CD4-positive, alpha-beta T cell (primary cell): ENCODE data around the gene TOP2B. TPM values are rescaled to one million over a fixed set of nuclear protein-coding genes. Genes with fewer than 3 reads are reported as not detected.

Experiments
- ATAC-seq: fragments of 200-7000 bp; cut with Tn5 transposase; one replicate; pipeline ENCODE4 v1.10.0; 2022; ENCODE audit warnings: mild to moderate bottlenecking; ENCODE audit not compliant: poor library complexity
- CTCF ChIA-PET: fragments of 350-600 bp; sonication (Branson Sonifier 250); formaldehyde crosslinking; loops from one replicate; lab custom pipeline; 2021; ENCODE audit warnings: antibody characterized with exemption, inconsistent platforms; lab: Charles Lee
- POLR2A ChIA-PET: fragments of 350-600 bp; sonication (Branson Sonifier 250); formaldehyde crosslinking; loops from one replicate; lab custom pipeline; 2021; ENCODE audit warnings: antibody characterized with exemption, inconsistent platforms; lab: Charles Lee
- DNase-seq, 14 experiments: peaks; one replicate each; pipeline ENCODE4 v3.0.0-alpha.2; 2013 to 2020; ENCODE audit warnings: mixed read lengths in 2 of 14
- H3K27ac ChIP-seq, 2 donors: one replicate each; pipeline versions ENCODE4 v1.5.1 to v1.7.0; 2013; ENCODE audit warnings: low read length in 2 of 2, low read depth in 1 of 2, mild to moderate bottlenecking in 1 of 2
- H3K27me3 ChIP-seq, 2 experiments: 1 replicate in 1 of 2; 2 replicates in 1 of 2; pipeline versions ENCODE4 v1.6.1 to v1.7.0; 2013; ENCODE audit warnings: low read length in 2 of 2, control low read depth in 1 of 2, mild to moderate bottlenecking in 1 of 2, moderate library complexity in 1 of 2; ENCODE audit not compliant: insufficient read depth in 2 of 2, control insufficient read depth in 1 of 2
- H3K36me3 ChIP-seq: one replicate; pipeline ENCODE4 v1.6.1; 2013; ENCODE audit warnings: low read length, control low read depth; ENCODE audit not compliant: insufficient read depth
- H3K4me1 ChIP-seq: one replicate; pipeline ENCODE4 v1.6.1; 2013; ENCODE audit warnings: low read length, control low read depth; ENCODE audit not compliant: insufficient read depth
- H3K4me3 ChIP-seq: one replicate; pipeline ENCODE4 v1.5.1; 2013; ENCODE audit warnings: mild to moderate bottlenecking, low read length, moderate library complexity
- H3K9me3 ChIP-seq, 2 experiments: 1 replicate in 1 of 2; 2 replicates in 1 of 2; pipeline versions ENCODE4 v1.6.1 to v1.7.0; 2013; ENCODE audit warnings: low read length in 2 of 2, mild to moderate bottlenecking in 2 of 2, control low read depth in 1 of 2, moderate library complexity in 1 of 2; ENCODE audit not compliant: control insufficient read depth in 1 of 2, insufficient read depth in 1 of 2
- H3K27ac Mint-ChIP-seq: one replicate; pipeline ENCODE4 v1.8.0; 2020; ENCODE audit warnings: mixed read lengths
- H3K27me3 Mint-ChIP-seq: one replicate; pipeline ENCODE4 v1.8.0; 2021; ENCODE audit warnings: mixed read lengths
- H3K36me3 Mint-ChIP-seq: one replicate; pipeline ENCODE4 v1.8.0; 2021; ENCODE audit warnings: low read depth, mixed read lengths
- H3K4me1 Mint-ChIP-seq: one replicate; pipeline ENCODE4 v1.8.0; 2021; ENCODE audit warnings: low read depth, mixed read lengths
- H3K4me3 Mint-ChIP-seq: one replicate; pipeline ENCODE4 v1.8.0; 2020; ENCODE audit warnings: mild to moderate bottlenecking, mixed read lengths
- H3K9me3 Mint-ChIP-seq: one replicate; pipeline ENCODE4 v1.8.0; 2020; ENCODE audit warnings: mixed read lengths
- intact Hi-C, 2 experiments: fragments of 100-400 bp; cut with DNase I in 1 of 2; cut with micrococcal nuclease in 1 of 2; formaldehyde crosslinking; loops; one replicate each; pipeline versions ENCODE4 v1.15.1 to v1.9.0; 2023 to 2025; cut with DNase I, micrococcal nuclease
- total RNA-seq, 174 experiments: library from RNA in 2 of 174; stranded (reverse) in 2 of 174; gene quantifications; one replicate each; pipeline ENCODE4 v1.2.3 and lab custom pipeline; 2021 to 2026
- TF ChIP-seq, protein P1 (sequence below): fragments of 200-600 bp; IDR thresholded peaks from one replicate; pipeline ENCODE4 v1.8.0; 2022; ENCODE audit warnings: antibody characterized with exemption, mild to moderate bottlenecking

The TOP2B gene
- total RNA-seq, 2 experiments from 2014 or later = 79.7 to 80.4 TPM

DNA sequence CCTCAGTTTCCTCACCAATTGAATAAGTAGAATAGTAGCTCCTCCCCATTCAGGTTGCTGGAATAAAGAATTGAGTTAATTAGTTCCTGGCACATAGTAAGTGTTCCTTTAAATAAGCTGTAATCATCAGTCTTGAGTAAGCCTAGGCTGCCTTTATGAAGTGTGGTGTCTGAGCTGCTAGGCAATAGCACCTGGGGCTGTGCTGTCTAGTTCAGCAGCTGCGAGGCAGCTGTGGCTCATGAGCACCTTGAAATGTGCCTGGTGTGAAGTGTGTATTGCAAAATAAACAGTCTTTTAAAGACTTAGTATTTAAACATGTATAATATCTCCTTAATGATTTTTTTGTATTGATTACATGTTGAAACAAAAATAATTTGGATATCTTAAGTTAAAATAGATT lies 77.6 kb downstream of the TOP2B start:
- intact Hi-C loops = no loop called here
- no peak overlapping the region for H3K27ac ChIP-seq
- H3K9me3 ChIP-seq = no peaks in the 10 kb centered on the region
- TF ChIP-seq, protein P1, sequence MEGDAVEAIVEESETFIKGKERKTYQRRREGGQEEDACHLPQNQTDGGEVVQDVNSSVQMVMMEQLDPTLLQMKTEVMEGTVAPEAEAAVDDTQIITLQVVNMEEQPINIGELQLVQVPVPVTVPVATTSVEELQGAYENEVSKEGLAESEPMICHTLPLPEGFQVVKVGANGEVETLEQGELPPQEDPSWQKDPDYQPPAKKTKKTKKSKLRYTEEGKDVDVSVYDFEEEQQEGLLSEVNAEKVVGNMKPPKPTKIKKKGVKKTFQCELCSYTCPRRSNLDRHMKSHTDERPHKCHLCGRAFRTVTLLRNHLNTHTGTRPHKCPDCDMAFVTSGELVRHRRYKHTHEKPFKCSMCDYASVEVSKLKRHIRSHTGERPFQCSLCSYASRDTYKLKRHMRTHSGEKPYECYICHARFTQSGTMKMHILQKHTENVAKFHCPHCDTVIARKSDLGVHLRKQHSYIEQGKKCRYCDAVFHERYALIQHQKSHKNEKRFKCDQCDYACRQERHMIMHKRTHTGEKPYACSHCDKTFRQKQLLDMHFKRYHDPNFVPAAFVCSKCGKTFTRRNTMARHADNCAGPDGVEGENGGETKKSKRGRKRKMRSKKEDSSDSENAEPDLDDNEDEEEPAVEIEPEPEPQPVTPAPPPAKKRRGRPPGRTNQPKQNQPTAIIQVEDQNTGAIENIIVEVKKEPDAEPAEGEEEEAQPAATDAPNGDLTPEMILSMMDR = no peak
- no peaks in the 10 kb centered on the region for H3K27me3 ChIP-seq
- no peaks in the 10 kb centered on the region for H3K36me3 ChIP-seq
- H3K27ac Mint-ChIP-seq = no peak overlapping the region
- no peaks in the 10 kb centered on the region for H3K4me1 Mint-ChIP-seq
- ATAC-seq (no peak), DNase-seq (no peak)
- H3K4me1 ChIP-seq = no peaks in the 10 kb centered on the region
- H3K36me3 Mint-ChIP-seq = no peaks in the 10 kb centered on the region
- ChIA-PET POLR2A (no interaction called here), CTCF (no interaction called here)
- H3K4me3 Mint-ChIP-seq = no peak overlapping the region
- H3K9me3 Mint-ChIP-seq = no peaks in the 10 kb centered on the region
- H3K27me3 Mint-ChIP-seq = peaks cover 8% of the 10 kb centered on the region
- no peak overlapping the region for H3K4me3 ChIP-seq

DNA sequence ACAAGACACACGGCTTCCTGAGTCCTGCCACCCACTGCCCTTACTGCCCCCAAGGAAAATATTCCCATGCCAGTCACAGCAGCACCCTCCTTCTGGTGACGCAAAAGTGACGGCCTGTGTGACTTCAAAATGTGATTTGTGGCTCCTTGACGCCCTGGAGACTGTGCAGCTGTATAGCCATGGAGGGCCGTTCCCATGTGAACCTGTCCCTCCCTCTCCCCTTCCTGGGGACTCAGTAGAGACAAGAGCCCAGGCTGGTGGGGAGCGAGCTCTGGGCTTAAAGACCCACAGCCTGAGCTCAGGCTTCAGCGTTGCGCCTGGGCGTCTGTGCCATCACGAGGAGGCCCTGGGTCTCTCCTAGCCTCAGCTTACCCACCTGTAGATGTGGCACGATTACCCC lies 78.2 kb downstream of the TOP2B start:
- H3K4me3 Mint-ChIP-seq = no peak overlapping the region
- Histone ChIP-seq H3K27ac (no peak overlapping the region), H3K4me1 (no peaks in the 10 kb centered on the region), H3K9me3 (no peaks in the 10 kb centered on the region), H3K4me3 (no peak overlapping the region), H3K27me3 (no peaks in the 10 kb centered on the region), H3K36me3 (no peaks in the 10 kb centered on the region)
- TF ChIP-seq, protein P1 = no peak
- ATAC-seq (no peak), DNase-seq (no peak)
- no peaks in the 10 kb centered on the region for H3K4me1 Mint-ChIP-seq
- intact Hi-C loops = no loop called here
- CTCF ChIA-PET = no interaction called here
- H3K9me3 Mint-ChIP-seq = no peaks in the 10 kb centered on the region
- no peaks in the 10 kb centered on the region for H3K36me3 Mint-ChIP-seq
- H3K27me3 Mint-ChIP-seq = peaks cover 13% of the 10 kb centered on the region
- POLR2A ChIA-PET = no interaction called here
- no peak overlapping the region for H3K27ac Mint-ChIP-seq

DNA sequence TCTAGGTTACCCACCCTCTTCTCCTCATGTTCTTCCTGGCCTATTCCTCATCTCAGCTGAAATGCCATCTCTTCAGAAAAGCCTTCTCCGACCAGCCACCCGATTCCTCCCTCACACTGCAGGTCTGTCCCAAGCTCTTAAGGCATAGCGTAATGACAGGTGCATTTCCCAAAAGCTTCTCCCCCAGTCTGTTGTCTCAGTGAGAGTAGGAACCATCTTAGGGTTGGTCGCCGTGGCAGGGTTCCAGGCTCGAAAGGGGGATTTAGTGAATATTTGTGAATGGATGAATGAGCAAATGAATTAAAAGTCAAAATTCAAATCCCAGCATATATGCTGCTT lies 78.6 kb downstream of the TOP2B start:
- intact Hi-C loops = no loop called here
- ChIA-PET POLR2A (interaction anchor here (0.7 kb wide), 1 partner anchor 197 kb away, joined by 3 read pairs; the partner anchor contains the start of gene NGLY1), CTCF (no interaction called here)
- Mint-ChIP-seq H3K9me3 (no peaks in the 10 kb centered on the region), H3K36me3 (no peaks in the 10 kb centered on the region), H3K27ac (no peak overlapping the region), H3K27me3 (peaks cover 13% of the 10 kb centered on the region), H3K4me3 (no peak overlapping the region), H3K4me1 (no peaks in the 10 kb centered on the region)
- no peaks in the 10 kb centered on the region for H3K4me1 ChIP-seq
- ATAC-seq (no peak), DNase-seq (no peak)
- TF ChIP-seq, protein P1 = no peak
- no peaks in the 10 kb centered on the region for H3K27me3 ChIP-seq
- no peaks in the 10 kb centered on the region for H3K9me3 ChIP-seq
- H3K4me3 ChIP-seq = no peak overlapping the region
- no peak overlapping the region for H3K27ac ChIP-seq
- H3K36me3 ChIP-seq = no peaks in the 10 kb centered on the region
